COLO829 (cell line): ENCODE measurements around the gene KRT76.
"Not testable (repeated sequence)": the region's sequence is repeated elsewhere in the genome, so short reads cannot be mapped to it uniquely, and the experiment has no call there.

Experiments
- DNase-seq: peaks from one replicate; pipeline ENCODE4 v3.0.0; 2012; ENCODE audit warnings: low spot score

The KRT76 gene

DNA sequence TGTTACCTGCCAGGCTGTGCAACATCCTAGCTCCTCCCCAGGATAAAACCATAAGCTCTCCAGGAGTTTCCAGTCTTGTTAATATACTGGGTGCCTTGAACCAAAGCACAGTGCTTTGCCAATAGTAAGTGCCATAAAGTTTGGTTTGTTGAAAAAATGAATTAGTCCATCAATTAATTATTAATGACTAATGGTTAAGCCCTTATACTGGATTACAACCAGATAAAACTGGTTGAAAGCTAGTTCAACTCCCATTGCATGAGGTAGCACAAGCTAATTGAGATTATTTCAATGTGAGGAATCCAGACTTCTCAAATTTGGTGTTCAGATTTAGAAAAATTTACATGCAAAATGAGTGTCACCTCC lies 20.4 kb upstream of the KRT76 start:
- no peak for DNase-seq

DNA sequence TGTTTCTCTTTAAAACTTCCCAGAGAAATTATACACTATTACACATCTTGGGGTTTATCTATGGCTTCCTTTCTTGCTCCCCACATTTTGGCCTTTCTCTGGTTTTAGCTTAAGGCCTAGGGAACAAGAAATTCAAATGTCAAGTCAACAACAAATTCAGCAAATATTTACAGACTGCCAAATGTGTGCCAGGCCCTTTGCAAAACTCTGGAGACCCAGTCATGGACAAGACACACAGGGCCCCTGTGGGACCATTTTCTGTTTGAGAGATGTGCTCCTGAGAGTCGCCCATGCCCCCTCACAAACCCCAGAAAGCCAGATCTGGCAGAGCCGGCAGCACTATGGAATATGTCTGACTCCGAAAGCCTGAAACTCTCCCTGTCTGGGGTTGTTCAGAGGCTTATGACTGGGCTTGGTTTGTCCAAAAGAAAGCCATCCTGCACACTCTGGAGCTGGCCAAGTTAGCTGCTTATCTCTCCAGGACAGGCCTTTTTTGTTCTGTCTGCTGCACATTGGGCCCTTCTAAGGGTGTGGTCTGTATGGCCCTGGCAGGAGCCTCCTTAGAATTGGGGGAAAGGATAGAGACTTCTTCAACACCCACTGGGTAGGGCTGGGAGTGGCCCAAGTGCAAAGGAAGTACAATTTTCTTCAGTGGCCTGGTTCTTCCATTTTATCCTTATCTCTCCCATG lies 19.8 kb upstream of the KRT76 start:
- DNase-seq: no peak

DNA sequence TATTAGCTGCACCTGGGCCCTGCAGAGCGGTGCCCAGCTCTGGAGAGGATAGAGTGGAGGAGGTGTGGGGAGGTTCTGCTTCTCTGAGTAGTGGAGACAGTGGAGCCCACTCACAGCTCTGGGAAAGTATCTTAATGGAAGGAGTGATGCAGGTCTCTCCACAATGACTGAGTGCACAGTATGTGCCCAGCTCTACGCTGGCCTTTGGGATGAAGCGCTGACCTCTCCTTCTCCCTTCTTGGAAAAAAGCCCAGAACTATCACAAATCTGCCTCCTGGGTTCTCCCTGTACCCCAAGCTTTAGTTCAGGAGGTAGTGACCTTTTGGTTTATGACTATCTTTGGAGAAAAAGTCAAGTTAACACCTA lies 19.3 kb upstream of the KRT76 start:
- DNase-seq: no peak

DNA sequence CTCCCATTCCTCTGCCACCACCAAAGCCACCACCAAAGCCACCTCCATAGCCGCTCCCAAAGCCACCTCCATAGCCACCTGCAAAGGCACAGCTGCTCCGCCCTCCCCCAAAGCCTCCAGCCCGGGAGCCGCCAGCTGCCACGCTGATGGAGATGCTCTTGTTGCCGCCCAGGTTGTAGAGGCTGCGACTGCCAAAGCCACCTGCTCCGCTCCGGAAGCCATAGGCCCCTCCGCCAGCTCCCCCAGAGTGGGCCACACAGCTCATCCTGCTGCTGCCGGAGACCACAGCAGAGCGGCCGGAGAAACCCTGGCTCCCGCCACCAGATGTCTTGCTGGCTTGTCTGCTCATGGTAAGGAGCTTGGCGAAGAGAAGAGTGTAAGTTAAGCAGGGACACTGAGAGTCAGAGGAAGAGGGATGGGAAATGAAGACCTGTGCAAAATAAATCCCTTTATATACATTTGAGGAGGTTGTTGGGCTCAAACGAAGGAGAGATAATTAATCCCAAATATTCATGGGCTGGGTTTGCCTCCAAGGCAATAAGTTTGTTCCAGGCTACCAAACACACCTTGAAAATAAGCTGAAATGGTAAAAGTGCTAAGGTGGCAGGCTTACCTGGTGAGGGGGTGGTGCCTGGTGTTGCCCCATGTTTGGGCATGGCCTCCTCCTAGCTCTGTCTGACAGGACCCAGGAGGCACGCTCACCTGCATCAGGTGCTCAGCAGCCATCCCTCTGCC lies 18.7 kb upstream of the KRT76 start, which contains the start of gene KRT3:
TSS of gene KRT3 (minus strand) at position 424 of the 735 bp plus-strand sequence. CDS start at position 349, 75 bp downstream.
- no peak for DNase-seq

- DNase-seq: not testable (repeated sequence)
These were observed 18.2 kb upstream of the KRT76 start for GRCh38 chr12:52795332-52795674.

- DNase-seq: no peak
These were observed 17.6 kb upstream of the KRT76 start for GRCh38 chr12:52794479-52795331.

GRCh38 chr12:52792185-52793029 lies 15.3 kb upstream of the KRT76 start:
- no peak for DNase-seq

DNA sequence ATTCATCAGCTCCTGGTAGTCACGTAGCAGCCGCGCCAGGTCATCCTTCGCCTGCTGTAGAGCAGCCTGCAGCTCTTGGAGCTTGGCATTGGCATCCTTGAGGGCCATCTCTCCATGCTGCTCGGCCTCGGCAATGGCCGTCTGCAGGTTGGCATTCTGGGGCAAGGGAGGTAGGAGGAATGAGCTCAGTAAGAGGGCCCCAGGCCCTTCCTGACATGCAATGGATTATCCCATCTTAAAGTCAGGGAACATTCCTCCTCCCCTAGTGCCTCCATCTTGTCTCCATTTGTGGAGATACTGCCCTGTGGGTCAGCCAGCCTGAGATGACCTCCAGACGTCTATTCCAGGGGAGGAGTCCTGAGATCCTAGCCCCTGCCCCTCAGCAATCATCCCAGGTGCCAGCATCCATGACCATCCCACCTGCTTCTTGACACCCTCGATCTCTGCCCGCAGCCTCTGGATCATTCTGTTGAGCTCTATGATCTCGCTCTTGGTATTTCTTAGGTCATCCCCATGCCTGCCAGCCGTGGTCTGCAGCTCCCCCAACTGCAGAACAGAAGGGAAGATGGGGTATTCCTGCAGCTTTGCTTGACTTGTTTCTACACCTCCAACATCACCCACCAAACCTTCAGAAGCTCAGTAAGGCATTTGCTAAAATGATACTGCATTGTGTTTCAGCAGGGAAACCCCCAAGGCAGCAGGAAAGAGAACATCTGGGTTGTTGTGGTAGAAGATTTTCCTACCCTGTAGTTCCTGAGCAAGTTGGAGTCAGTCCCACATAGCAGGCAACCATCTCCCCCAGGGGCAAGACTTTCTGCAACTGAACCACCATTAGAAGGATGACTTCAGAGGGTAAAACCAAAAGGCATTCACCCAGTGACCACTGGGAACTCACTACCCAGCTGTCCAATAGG lies 14.4 kb upstream of the KRT76 start:
- no peak for DNase-seq

GRCh38 chr12:52790427-52791270 lies 13.5 kb upstream of the KRT76 start:
- no peak for DNase-seq

DNA sequence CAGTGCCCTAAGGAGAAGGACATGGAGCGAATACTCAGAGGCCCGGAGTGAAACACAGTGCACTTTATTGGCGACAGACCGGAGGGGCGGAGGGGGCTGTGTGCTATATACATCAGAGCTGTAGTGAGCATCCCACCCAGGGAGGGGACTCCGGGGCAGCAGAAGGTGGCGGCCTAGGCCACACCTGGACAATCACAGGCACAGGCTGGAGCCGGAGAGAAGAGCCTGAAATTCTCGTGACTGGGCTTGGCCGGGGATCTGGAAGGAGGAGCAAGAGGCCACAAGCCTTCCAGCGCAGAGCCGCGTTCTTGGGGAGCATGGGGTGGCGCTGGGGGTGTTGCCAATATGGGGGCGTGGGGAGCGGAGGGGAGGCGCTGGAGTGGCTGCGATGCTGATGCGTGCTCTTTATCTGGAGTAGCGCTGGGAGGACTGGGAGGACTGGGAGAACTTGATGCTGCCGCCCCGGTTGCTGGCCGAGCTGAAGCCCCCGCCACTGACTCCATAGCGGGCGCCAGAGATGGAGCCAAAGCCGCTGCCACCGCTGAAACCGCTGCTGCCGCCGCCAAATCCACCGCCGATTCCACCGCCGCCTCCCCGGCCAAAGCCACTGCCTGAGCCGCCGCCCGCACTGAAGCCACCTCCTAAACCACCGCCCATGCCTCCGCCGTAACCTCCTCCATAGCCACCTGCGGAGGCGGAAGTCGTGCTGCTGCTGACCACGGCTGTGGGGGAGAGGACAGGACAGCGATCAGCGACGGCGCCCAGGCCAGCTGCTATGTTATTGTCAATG lies 12.7 kb upstream of the KRT76 start:
- no peak for DNase-seq

GRCh38 chr12:52788876-52789636 lies 11.9 kb upstream of the KRT76 start:
- DNase-seq: no peak

- no peak for DNase-seq
These were observed 11.2 kb upstream of the KRT76 start for GRCh38 chr12:52788192-52788875.

- no peak for DNase-seq
These were observed 10.4 kb upstream of the KRT76 start for GRCh38 chr12:52787324-52788191.

- DNase-seq: no peak
These were observed 7.8 kb upstream of the KRT76 start for GRCh38 chr12:52784909-52785308.

DNA sequence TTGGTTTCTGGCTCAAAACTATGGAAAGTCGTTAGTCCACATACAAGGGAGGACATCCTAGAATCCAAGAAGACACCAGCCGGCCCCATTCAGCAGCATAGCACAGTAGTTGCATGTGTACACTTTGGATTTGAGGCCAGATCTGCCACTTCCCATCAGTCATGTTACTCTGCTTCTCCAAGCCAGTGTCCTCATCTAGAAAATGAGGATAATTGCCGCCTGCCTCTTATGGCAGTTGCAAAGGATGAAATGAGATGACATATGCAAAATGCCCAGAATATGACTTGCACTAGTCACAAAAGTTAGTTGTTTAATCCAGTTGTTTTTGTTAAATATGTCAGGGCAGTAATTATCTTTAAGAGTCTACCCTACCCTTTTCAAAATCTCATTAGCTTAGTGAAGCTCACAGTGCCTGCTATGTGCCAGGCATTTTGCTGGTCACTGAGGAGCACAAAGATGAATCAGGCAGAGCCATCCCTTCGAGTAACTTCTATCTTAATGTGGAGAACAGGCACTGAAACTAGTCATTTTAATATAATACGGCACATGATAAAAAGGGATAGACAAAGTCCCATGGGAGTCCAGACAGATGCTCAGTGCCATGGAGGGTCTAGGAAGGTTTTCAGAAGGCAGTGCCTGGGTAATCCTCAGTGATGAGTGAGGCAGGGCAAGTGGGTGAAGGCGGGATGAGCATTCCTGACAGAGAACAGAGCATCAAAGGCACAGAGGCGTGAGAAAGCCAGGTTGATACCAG lies 6.6 kb upstream of the KRT76 start:
- DNase-seq: no peak

DNA sequence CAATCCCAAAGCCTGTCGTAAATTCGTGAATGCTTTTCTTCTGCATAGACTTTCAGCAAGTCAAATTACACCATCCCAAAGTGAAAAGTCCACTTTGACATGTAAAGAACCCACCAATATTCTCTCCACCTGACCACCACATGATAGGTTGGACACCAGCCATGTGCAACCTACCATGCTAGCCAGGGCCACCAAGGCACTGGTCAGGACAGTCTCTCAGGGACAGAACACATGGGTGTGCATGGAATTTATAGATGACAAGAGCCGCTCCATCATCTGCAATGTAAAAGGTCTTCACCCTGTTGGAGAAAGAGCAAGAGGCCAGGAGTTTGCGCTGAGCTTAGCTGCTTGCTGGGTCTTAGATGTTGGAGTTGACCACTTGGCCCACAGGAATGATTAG lies 5.4 kb upstream of the KRT76 start:
- DNase-seq: no peak
